ENCODE data around the gene BCL7B.

The BCL7B gene

DNA sequence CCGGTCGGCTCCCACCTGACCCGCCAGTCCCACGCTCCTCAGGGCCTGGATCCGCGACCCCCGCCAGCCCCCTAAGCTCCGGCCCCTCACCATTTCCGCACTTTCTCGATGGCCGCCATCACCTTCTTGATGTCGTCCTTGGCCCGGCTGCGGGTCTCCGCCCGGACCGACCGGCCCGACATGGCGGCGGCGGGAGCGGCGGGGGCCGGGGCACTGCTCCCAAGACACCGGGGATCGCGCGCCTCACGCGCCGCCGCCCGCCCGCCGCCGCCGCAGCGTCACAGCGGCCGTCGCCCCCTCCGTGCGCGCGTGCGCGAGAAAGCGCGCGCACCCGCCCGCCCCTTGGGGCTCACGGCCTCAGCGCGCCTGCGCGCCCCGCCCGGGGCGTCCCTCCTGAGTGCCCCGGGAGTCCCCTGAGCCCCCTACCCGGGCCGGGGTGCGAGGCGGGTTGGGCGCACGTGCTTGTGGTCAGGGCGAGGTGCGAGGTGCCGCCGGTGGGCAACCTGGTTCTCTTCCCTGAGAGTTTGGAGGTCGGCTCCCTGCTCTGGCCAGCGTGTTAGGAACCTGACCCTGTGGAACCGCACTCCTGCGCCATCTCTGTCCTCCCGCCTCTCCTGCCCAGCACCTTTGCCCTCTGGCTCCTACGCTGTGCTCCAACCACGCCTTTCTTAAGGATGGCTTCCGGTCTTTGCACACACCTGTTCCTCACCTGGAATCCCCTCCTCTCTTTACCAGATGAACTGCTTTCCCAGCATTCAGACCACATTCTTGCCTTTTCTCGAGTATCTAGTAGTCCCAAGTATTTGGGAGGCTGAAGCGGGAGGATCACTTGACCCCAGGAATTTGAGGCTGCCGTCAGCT is at the start of gene BCL7B:
BCL7B (minus strand) TSS at position 294 of the 861 bp plus-strand sequence; CDS start at position 182, 112 bp downstream.
- DNase-seq = peak; percentile 70

GRCh38 chr7:73605601-73606220 is 48.2 kb upstream of the BCL7B start:
- DNase-seq = no peak

GRCh38 chr7:73602721-73603651 is 45.5 kb upstream of the BCL7B start:
- DNase-seq = no peak

DNA sequence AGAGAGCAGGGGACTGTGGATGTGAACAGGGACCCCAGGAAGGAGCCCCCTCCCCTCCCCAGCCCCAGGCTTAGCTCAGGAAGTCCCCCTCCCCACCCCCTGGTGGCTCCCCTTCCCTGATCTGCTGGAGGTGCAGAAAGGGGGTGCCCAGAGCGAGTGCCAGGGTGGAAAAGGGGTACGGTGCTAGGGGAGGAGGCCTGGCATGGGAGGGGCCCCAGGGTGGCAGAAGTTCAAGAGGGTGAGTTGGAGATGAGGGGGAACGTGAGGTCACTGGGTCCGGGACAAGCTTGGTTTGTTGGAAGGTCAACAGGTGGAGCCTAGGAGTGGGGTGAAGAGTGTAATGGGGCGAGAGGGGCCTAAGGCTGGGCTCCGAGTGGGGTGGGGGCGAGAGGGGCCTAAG is 42.4 kb upstream of the BCL7B start:
- DNase-seq = no peak

DNA sequence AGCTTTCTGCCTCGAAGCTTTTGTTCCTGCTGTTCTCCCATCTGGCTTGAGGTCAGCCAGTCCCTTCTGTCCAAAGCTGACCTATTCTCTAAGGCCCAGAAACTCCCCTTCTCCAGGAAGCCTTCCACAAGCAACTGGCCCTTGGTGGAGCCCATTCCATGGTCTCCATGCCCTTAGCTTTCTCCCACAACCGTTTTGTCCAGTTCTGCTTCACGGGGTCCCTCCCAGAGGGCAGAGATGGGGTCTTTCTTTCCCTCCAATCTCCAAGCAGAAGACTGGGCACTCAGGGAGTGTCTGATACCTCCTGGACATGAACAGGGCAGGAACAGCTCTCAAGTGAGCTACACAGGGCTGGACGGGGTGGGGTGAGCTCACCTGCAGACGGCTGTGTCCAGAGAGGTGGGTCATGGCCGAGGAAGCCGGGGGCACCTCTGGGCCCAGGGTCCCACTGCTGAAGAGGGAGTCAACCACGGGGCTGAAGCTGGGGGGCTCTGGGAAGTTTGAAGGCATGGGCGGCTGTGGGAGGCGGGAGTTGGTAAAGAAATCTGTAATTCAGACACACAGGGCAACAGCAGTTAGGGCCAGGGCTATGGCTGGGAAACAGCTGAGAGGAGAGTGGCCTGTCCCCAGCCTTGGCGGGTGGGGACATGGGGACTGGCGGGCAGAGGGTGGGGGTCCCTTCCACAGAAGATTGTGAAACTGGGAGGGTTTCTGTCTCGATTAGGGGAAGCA is 41.8 kb upstream of the BCL7B start:
- DNase-seq = peak; percentile 40

DNA sequence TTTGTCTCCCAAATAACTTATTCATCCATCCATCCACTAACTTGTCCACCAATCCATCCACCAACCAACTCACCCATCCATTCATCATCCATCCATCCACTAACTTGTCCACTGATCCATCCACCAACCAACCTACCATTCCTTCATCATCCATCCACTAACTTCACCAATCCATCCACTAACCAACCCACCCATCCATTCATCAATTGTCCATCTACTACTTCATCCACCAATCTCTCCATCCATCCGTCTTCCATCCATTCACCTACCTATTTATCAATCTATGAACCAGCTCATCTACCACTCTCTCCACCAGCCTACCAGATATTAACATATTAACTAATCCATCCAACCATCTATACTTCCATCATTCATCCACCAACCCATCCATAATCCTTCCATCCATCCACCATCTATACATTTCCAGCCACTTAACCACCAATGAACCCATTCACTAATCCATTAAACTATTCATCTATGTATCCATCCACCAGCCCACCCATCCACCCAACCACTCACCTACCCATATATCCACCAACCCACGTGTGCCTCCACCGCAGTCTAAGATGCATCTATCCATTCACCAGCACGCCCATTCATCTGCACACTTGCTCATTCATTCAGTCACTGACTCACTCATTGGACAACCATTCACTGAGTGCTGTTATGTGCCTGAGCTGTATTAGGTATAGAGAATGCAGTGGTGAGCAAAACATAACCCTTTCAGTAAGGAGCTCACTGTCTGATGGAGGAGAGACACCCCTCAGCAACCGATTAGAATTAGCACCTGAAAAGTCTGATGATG is 40.7 kb upstream of the BCL7B start:
- no peak for DNase-seq

GRCh38 chr7:73596191-73597065 is 38.9 kb upstream of the BCL7B start:
- DNase-seq = no peak

DNA sequence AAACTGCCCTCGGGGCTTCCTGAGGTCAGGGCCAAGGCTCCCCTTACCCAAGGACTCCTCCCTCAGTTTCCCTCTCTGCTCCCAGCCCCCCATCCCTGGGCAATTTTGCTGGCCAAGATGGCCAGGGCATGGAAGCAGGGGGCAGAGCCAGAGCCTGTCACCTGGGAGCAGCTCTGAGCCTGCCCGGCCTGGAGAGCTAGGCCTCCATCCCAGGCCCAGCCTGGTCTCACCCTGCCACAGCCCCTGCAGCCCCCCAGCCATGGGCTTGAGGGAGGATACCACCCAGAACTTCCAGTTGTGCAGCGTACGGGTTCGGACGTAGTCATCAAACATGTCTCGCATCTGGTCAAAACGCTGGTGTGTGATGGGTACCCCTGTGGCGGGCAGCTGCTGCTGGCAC is 37.9 kb upstream of the BCL7B start:
- no peak for DNase-seq

DNA sequence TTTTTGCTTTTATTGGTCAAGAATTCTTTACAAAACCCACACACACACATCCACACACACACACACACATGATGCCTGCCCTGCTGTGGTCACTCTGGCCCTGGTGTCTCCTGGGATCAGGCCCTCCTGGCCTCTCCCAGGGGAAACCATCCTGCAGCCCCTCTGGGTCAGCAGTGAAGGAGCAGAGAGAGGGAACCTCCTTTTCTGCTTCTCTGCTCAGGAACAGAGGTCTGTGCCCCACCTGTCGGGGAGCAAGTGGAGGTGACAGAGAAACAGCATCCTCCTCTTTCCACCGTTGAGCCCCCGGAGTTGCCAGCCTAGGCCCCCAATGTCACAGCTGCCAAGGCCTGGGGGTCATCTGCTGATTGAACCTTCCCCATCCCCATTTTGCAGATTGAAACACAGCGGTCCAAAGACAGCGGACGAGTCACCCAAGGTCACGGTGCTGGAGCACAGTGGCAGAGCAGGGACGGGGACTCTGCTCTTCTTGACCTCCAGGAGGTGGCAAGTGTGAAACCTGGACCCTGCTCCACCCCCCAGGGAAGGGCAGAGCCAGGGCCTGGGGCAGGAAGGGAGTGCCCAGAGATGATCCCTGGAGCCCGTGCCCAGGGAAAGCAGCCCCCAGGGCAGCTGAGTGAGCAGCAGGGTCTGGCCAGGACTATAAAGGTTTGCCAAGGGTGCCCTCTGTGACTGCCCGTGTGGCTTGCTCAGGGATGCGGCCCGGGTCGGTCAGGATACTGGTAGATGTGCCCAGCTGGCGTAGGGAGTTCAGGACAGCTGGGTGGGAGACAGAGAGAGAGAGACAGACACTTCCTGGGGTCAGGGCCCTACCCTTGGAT is 35.9 kb upstream of the BCL7B start:
- DNase-seq = no peak

GRCh38 chr7:73586911-73587310 is 29.4 kb upstream of the BCL7B start:
- DNase-seq = no peak

DNA sequence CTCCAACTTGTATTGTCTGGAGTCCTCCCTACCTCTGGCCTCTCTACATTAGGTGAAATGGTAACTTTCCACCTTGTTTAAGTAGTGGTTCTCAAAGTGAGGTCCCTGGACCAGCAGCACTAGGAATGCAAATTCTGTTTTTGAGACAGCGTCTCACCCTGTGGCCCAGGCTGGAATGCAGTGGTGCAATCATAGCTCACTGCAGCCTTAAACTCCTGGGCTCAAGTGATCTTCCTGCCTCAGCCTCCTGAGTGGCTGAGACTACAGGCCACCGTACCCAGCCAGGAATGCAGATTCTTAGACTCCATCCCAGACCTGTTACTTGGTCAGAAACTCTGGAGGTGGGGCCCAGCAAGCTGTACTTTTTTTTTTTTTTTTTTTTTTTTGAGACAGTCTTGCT is 27.7 kb upstream of the BCL7B start:
- DNase-seq = no peak

DNA sequence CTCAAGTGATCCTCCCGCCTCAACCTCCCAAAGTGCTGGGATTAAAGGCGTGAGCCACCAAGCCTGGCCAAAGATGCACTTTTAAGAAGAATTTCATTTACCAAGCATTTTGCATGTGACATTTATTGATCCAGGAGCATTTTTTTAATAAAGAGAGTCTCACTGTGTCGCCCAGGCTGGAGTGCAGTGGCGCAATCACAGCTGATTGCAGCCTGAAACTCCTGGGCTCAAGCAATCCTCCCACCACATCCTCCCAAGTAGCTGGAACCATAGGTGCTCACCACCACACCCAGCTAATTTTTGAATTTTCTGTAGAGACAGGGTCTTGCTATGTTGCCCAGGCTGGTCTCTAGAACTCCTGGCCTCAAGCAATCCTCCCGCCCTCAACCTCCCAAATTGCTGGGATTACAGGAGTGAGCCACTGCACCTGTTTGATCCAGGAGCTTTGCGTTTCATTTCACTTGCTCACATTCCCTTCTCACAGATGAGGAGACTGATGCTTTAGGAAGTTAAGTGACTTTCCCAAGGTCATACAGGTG is 25.2 kb upstream of the BCL7B start:
- DNase-seq = peak; percentile 16

DNA sequence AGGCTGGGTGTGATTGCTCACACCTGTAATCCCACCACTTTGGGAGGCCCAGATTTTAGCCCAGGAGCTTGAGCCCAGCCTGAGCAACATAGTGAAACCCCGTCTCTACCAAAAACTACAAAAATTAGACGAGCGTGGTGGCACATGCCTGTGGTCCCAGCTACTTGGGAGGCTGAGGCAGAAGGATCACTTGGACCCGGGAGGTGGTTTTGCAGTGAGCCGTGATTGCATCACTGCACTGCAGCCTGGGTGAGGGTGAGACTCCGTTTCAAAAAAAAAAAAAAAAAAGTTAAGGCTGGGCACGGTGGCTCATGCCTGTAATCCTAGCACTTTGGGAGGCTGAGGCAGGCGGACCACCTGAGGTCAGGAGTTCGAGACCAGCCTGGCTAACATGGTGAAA is 23.5 kb upstream of the BCL7B start:
- DNase-seq = peak; percentile 19

GRCh38 chr7:73578342-73579128 is 21.0 kb upstream of the BCL7B start, which contains the start of gene TBL2:
TSS of gene TBL2 (minus strand) at chr7:73578579. CDS start at chr7:73578549, 30 bp downstream.
- DNase-seq = peak; percentile 98

DNA sequence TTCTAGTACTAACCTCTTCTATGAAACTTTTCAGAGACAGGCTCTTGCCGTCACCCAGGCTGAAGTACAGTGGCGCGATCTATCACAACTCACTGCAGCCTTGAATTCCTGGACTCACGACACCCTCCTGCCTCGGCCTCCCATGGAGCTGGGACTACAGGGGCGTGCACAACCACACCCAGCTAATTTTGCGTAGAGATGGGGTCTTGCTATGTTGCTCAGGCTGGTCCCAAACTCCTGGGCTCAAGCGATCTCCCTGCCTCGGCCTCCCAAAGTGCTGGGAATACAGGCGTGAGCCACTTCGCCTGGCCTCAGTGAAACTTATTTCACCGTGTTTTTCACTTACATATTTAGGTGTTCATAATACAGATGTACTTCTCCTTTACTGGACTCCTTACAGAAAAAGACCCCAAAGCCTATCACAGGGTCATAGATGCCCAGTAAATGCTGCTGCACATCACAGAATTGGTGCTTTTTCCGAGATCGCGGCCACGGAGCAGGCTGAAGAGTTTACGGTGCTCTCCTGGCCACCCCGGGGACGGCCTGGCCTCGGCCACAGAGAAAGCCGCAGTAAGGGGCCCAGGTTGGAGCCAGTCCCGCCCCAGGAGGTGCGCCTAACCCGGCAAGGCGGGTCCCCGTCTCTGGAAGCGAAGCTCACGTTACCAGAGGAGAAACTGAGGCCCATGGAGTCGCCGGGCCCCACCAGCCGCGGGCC is 20.3 kb upstream of the BCL7B start:
- DNase-seq = peak; percentile 23

DNA sequence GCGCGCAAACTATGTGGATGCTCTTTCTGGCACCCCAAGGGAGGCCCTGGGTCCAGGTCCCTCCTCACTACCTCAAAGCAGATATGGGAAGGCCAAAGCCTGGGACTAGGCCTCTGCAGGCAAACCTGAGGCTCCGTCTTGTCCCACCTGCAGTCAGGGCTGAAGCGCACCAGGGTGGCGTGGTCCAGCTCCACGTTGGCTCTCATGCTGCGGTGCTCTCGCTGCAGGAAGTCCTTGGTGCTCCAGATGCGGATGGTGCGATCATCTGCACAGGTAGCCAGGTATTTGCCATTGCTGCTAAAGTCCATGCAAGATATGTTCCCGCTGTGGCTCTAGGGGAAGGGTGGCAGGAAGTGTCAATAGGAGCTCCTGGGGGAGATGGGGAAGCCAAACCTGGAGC is 16.3 kb upstream of the BCL7B start:
- no peak for DNase-seq

DNA sequence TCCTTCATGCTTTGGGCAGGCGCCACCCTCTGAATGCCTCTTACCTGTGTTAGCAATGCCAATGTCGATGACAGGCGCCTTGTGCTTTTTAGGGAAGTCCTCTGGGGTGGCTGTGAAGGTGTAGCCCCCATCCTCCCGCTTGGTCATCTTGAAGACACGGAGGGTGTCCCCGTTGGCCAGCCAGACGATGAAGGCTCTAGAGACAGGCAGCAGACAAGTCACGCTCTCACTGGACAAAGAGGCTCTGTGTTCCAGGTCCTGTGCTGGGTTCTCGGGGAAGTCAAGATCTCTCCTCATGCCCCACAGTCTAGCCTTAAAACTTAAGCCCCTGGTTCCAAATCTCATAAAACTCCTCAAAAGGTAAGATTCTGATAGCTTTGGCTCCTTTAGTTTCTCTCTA is 15.8 kb upstream of the BCL7B start:
- DNase-seq = no peak

GRCh38 chr7:73572767-73573186 is 15.3 kb upstream of the BCL7B start:
- no peak for DNase-seq
